ENCODE results near the gene ERGIC1.

ERGIC1 gene

GRCh38 chr5:172971482-172971881 lies 137.4 kb downstream of the ERGIC1 start:
- ATAC-seq (ENCODE audit: low read depth), result no peak
- no peaks in the 10 kb centered on the region for H3K27me3 Mint-ChIP-seq

GRCh38 chr5:172972552-172972951 lies 138.5 kb downstream of the ERGIC1 start:
- Mint-ChIP-seq H3K9me3 (no peaks in the 10 kb centered on the region), H3K36me3 (peaks cover 8% of the 10 kb centered on the region), H3K4me1 (peaks cover 4% of the 10 kb centered on the region), H3K27me3 (no peaks in the 10 kb centered on the region), H3K4me3 (no peak overlapping the region), H3K27ac (no peak overlapping the region)
- ATAC-seq (ENCODE audit: low read depth), result no peak
- DNase-seq (ENCODE audit: low spot score in 2 of 2), result no peak

More at GRCh38 chr5:172971482-172971881, 137.4 kb downstream of the ERGIC1 start:
- Mint-ChIP-seq H3K36me3 (peaks cover 8% of the 10 kb centered on the region), H3K4me1 (peaks cover 4% of the 10 kb centered on the region), H3K4me3 (no peak overlapping the region), H3K9me3 (no peaks in the 10 kb centered on the region), H3K27ac (no peak overlapping the region)
- DNase-seq (ENCODE audit: low spot score in 2 of 2), result no peak

GRCh38 chr5:172973127-172973916 lies 139.3 kb downstream of the ERGIC1 start:
- Mint-ChIP-seq H3K27me3 (no peaks in the 10 kb centered on the region), H3K4me1 (peaks cover 4% of the 10 kb centered on the region), H3K27ac (no peak overlapping the region), H3K9me3 (no peaks in the 10 kb centered on the region), H3K36me3 (peaks cover 5% of the 10 kb centered on the region), H3K4me3 (no peak overlapping the region)
- no peak for DNase-seq (ENCODE audit: low spot score in 2 of 2)
- ATAC-seq (ENCODE audit: low read depth), result no peak

GRCh38 chr5:172973931-172974330 lies 139.9 kb downstream of the ERGIC1 start:
- no peak overlapping the region for H3K4me3 Mint-ChIP-seq
- no peak for ATAC-seq (ENCODE audit: low read depth)
- H3K36me3 Mint-ChIP-seq, result peaks cover 4% of the 10 kb centered on the region
- no peak overlapping the region for H3K27ac Mint-ChIP-seq
- DNase-seq (ENCODE audit: low spot score in 2 of 2), result no peak
- no peaks in the 10 kb centered on the region for H3K27me3 Mint-ChIP-seq
- H3K4me1 Mint-ChIP-seq, result peaks cover 4% of the 10 kb centered on the region
- no peaks in the 10 kb centered on the region for H3K9me3 Mint-ChIP-seq

GRCh38 chr5:172975289-172975688 lies 141.2 kb downstream of the ERGIC1 start:
- Mint-ChIP-seq H3K4me1 (no peaks in the 10 kb centered on the region), H3K4me3 (no peak overlapping the region)
- ATAC-seq (ENCODE audit: low read depth), result no peak

GRCh38 chr5:172979778-172980177 lies 145.7 kb downstream of the ERGIC1 start:
- Mint-ChIP-seq H3K36me3 (no peaks in the 10 kb centered on the region), H3K27ac (no peak overlapping the region), H3K9me3 (no peaks in the 10 kb centered on the region), H3K4me1 (peaks cover 2% of the 10 kb centered on the region), H3K27me3 (no peaks in the 10 kb centered on the region), H3K4me3 (no peak overlapping the region)
- DNase-seq (ENCODE audit: low spot score in 2 of 2) (no peak), ATAC-seq (ENCODE audit: low read depth) (no peak)

More at GRCh38 chr5:172975289-172975688, 141.2 kb downstream of the ERGIC1 start:
- DNase-seq (ENCODE audit: low spot score in 2 of 2), result no peak
- no peak overlapping the region for H3K27ac Mint-ChIP-seq
- peaks cover 1% of the 10 kb centered on the region for H3K36me3 Mint-ChIP-seq
- H3K27me3 Mint-ChIP-seq, result no peaks in the 10 kb centered on the region
- H3K9me3 Mint-ChIP-seq, result no peaks in the 10 kb centered on the region

- H3K27ac Mint-ChIP-seq, result no peak overlapping the region
- peaks cover 12% of the 10 kb centered on the region for H3K4me1 Mint-ChIP-seq
- no peak for DNase-seq (ENCODE audit: low spot score in 2 of 2)
- H3K9me3 Mint-ChIP-seq, result no peaks in the 10 kb centered on the region
- peaks cover 8% of the 10 kb centered on the region for H3K36me3 Mint-ChIP-seq
- no peaks in the 10 kb centered on the region for H3K27me3 Mint-ChIP-seq
- no peak overlapping the region for H3K4me3 Mint-ChIP-seq
- ATAC-seq (ENCODE audit: low read depth), result no peak
Measured at GRCh38 chr5:172981931-172982330, 147.9 kb downstream of the ERGIC1 start.

GRCh38 chr5:172983542-172984243 lies 149.6 kb downstream of the ERGIC1 start, which contains the start of gene ATP6V0E1:
Gene ATP6V0E1, plus strand, starts transcription at chr5:172983771. Its CDS starts 90 bp downstream, at chr5:172983861.
- H3K9me3 Mint-ChIP-seq, result no peaks in the 10 kb centered on the region
- DNase-seq (ENCODE audit: low spot score in 2 of 2) (peak; percentile 92 to 94), ATAC-seq (ENCODE audit: low read depth) (peak; percentile 85)
- peak within 1 kb of the TSS; percentile 98 for H3K4me3 Mint-ChIP-seq
- peak within 1 kb of the TSS; percentile 97 for H3K27ac Mint-ChIP-seq
- peaks cover 8% of the 10 kb centered on the region for H3K36me3 Mint-ChIP-seq
- no peaks in the 10 kb centered on the region for H3K27me3 Mint-ChIP-seq
- peaks cover 12% of the 10 kb centered on the region for H3K4me1 Mint-ChIP-seq

- peaks cover 8% of the 10 kb centered on the region for H3K36me3 Mint-ChIP-seq
- H3K4me3 Mint-ChIP-seq, result peak overlapping the region; percentile 98
- ATAC-seq (ENCODE audit: low read depth), result peak; percentile 74
- H3K27ac Mint-ChIP-seq, result peak overlapping the region; percentile 97
- DNase-seq (ENCODE audit: low spot score in 2 of 2), result peak; percentile 55 to 60
- H3K4me1 Mint-ChIP-seq, result peaks cover 12% of the 10 kb centered on the region
- H3K27me3 Mint-ChIP-seq, result no peaks in the 10 kb centered on the region
- no peaks in the 10 kb centered on the region for H3K9me3 Mint-ChIP-seq
Measured at GRCh38 chr5:172984244-172984953, 150.3 kb downstream of the ERGIC1 start.

GRCh38 chr5:172985596-172985995 lies 151.5 kb downstream of the ERGIC1 start:
- H3K9me3 Mint-ChIP-seq, result no peaks in the 10 kb centered on the region
- H3K27me3 Mint-ChIP-seq, result no peaks in the 10 kb centered on the region
- peak overlapping the region; percentile 77 for H3K27ac Mint-ChIP-seq
- no peak for DNase-seq (ENCODE audit: low spot score in 2 of 2)
- H3K36me3 Mint-ChIP-seq, result peaks cover 8% of the 10 kb centered on the region
- H3K4me1 Mint-ChIP-seq, result peaks cover 12% of the 10 kb centered on the region
- no peak for ATAC-seq (ENCODE audit: low read depth)
- peak overlapping the region; percentile 85 for H3K4me3 Mint-ChIP-seq

GRCh38 chr5:172988276-172988675 lies 154.2 kb downstream of the ERGIC1 start:
- ATAC-seq (ENCODE audit: low read depth), result no peak
- Mint-ChIP-seq H3K4me1 (peaks cover 28% of the 10 kb centered on the region), H3K4me3 (no peak overlapping the region), H3K36me3 (peaks cover 20% of the 10 kb centered on the region), H3K9me3 (no peaks in the 10 kb centered on the region), H3K27ac (no peak overlapping the region), H3K27me3 (no peaks in the 10 kb centered on the region)
- DNase-seq (ENCODE audit: low spot score in 2 of 2), result no peak

- ATAC-seq (ENCODE audit: low read depth), result no peak
- Mint-ChIP-seq H3K4me1 (peaks cover 26% of the 10 kb centered on the region), H3K9me3 (no peaks in the 10 kb centered on the region), H3K27me3 (no peaks in the 10 kb centered on the region), H3K27ac (peak overlapping the region; percentile 80), H3K4me3 (no peak overlapping the region), H3K36me3 (peaks cover 24% of the 10 kb centered on the region)
- DNase-seq (ENCODE audit: low spot score in 2 of 2), result no peak
Measured at GRCh38 chr5:172990776-172991175, 156.7 kb downstream of the ERGIC1 start.

GRCh38 chr5:172994405-172994804 lies 160.4 kb downstream of the ERGIC1 start:
- peaks cover 20% of the 10 kb centered on the region for H3K36me3 Mint-ChIP-seq
- DNase-seq (ENCODE audit: low spot score in 2 of 2) (no peak), ATAC-seq (ENCODE audit: low read depth) (no peak)
- H3K27me3 Mint-ChIP-seq, result no peaks in the 10 kb centered on the region
- H3K4me3 Mint-ChIP-seq, result no peak overlapping the region
- no peaks in the 10 kb centered on the region for H3K9me3 Mint-ChIP-seq
- no peak overlapping the region for H3K27ac Mint-ChIP-seq
- peaks cover 24% of the 10 kb centered on the region for H3K4me1 Mint-ChIP-seq

Data from memory B cell (primary cell).